ENCODE data around the gene TET3.

GRCh38 chr2:73969356-73969755 lies 15.4 kb upstream of the TET3 start:
- no peak for TF ChIP-seq POLR2A (IDR thresholded peaks at IDR 0.05; ENCODE audit: control extremely low read depth in 1 of 2, low read depth in 2 of 2, low read length in 2 of 2)
- no peak for TF ChIP-seq KDM1A (IDR thresholded peaks at IDR 0.05; ENCODE audit: borderline replicate concordance, low read length)

Data from H1 (cell line).